Measurements from ENCODE around the gene NACA2. TPM values are rescaled to one million over a fixed set of nuclear protein-coding genes. Genes with fewer than 3 reads are reported as not detected.

The NACA2 gene
- polyA plus RNA-seq, 1 donor = 1.3 TPM

DNA sequence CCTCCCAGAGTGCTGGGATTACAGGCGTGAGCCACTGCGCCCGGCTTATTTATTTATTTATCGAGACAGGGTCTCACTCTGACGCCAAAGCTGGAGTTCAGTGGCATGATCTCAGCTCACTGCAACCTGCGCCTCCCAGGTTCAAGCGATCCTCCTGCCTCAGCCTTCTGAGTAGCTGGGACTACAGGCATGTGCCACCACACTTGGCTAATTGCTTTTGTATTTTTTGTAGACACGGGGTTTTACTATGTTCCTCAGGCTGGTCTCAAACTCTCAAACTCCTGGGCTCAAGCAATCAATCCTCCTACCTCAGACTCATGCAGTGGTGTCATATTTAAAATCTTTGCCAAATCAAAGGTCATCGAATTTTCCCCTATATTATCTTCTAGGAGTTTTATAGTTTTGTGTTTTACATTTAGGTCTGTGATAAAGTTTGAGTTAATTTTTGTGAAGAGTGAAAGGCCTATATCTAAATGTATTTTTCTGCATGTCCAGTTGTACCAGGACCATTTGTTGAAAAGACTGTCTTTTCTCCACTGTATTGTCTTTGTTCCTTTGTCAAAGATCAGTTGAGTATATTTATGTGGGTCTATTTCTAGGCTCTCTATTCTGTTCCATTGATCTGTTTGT is 47.1 kb downstream of the NACA2 start:
- no peak for DNase-seq

DNA sequence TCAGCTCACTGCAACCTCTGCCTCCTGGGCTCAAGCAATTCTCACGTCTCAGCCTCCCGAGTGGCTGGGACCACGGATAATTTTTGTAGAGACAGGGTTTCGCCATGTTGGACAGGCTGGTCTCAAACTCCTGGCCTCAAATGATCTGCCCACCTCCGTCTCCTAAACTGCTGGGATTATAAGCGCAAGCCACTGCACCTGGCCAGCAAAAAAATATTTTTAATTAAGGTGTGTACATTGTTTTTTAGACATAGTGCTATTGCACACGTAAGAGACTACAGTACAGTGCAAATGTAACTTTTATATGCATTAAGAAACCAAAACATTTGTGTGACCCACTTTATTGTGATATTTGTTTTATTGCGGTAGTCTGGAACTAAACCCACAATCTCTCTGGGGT is 49.0 kb downstream of the NACA2 start:
- no peak for DNase-seq

DNA sequence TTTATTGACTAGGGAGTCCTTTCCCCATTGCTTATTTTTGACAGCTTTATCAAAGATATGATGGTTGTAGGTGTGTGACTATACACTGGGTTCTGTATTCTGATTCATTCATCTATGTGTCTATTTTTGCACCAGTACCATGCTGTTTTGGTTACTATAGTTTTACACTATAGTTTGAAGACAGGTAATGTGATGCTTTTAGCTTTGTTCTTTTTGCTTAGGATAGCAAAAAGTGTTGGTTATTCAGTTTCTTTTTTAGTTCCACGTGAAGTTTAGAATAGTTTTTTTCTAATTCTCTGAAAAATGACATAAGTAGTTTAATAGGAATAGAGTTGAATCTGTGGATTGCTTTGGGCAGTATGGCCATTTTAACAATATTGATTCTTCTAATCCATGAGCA is 50.1 kb downstream of the NACA2 start:
- DNase-seq = no peak

Other genes with a start within 250 kb of the NACA2 start
- 12.2 TPM for gene TBX2, start 191.4 kb downstream of the NACA2 start, polyA plus RNA-seq (ENCODE audit: insufficient read length)
- 12.9 TPM for gene TBX4, start 138.8 kb downstream of the NACA2 start, polyA plus RNA-seq (ENCODE audit: insufficient read length)